ENCODE measurements around the gene SGTA. TPM values are rescaled to one million over a fixed set of nuclear protein-coding genes. Genes with fewer than 3 reads are reported as not detected.

SGTA gene
- total and polyA plus RNA-seq, 2 of the 8 experiments (the other 6 are each of a cell fraction or from before 2014, with no cell fraction given), result 86.8 to 130 TPM

DNA sequence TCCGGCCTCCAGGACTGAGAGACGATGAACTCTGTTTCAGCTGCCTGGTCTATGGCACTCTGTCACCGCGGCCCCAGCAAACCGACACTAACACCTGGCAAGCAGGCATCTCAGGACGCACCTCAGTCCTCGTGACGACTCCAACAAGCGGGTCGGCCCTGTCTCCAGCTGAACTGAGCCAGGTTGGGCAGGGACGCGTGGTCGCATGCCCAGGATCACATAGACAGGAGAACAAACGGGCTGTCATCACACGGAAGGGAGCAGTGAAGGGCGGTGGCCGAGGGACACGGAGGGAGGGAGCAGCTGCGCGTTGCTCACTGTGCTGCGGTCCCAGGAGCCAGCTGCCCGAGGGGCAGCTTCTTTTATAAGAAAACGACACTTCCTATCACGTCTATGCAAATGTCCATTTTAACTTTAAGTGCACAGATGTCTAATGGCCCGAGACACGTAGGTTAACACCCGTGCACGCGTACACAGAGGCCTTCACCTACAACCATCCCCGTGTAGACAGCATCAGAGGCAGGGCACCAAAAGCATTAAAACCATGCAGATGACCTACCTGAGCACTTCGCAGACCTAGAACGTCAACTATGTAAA lies 8.9 kb downstream of the SGTA start (continued):
- TF ChIP-seq HDAC2 (IDR thresholded peaks at IDR 0.05; ENCODE audit: borderline replicate concordance in 1 of 2, low read depth in 2 of 2, low read length in 2 of 2) (no peak), GABPA (IDR thresholded peaks at IDR 0.05; ENCODE audit: borderline replicate concordance, insufficient read depth, low read length) (no peak), RNF2 (IDR thresholded peaks at IDR 0.05; ENCODE audit: borderline replicate concordance, low read depth, low read length, missing control alignments, poor library complexity, severe bottlenecking) (no peak), YY1 (IDR thresholded peaks at IDR 0.05; ENCODE audit: low read depth, low read length) (no peak), CHD1 (IDR thresholded peaks at IDR 0.05; ENCODE audit: low read depth, low read length) (no peak), KDM1A (IDR thresholded peaks at IDR 0.05; ENCODE audit: borderline replicate concordance, low read length) (no peak), CBX5 (IDR thresholded peaks at IDR 0.05; ENCODE audit: low read depth, low read length) (no peak)

Data from H1 (cell line).